ENCODE data around the gene MAPK4.
A peak's percentile ranks its signal among the peaks of the same experiment; 100 is the strongest.

Gene MAPK4

DNA sequence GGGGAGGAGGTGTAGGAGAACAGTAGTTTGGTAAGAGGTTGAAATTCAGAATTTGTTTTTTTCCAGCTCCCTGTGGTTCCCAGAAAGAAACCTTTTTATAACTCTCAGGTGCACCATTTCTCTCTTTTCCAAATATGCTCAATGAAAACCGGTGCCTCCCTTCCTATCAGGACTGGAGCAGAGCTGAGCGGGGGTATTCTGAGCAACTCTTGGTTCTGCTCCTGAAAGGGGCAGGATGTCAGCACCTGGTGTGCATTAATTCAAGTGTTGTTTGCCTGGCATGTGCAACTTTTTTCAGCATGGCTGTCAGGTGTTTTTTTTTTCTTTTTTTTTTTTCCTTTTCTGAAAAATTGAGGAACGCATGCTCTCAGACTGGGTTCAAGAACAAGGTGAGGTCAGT is 74.1 kb downstream of the MAPK4 start:
- Histone ChIP-seq H2BK15ac (replicated peaks; ENCODE audit: low read depth) (no peak overlapping the region), H3K23ac (ENCODE audit: low read length) (no peak overlapping the region), H3K4me3 (ENCODE audit: low read length) (no peak overlapping the region), H3K4me2 (ENCODE audit: low read length) (no peak overlapping the region), H3K18ac (ENCODE audit: low read length) (no peak overlapping the region), H3K56ac (ENCODE audit: low read length) (no peak overlapping the region), H3K27ac (ENCODE audit: low read depth, low read length) (no peak overlapping the region), H2BK5ac (ENCODE audit: low read length) (no peak overlapping the region), H2AK5ac (ENCODE audit: low read length) (no peak overlapping the region), H3K4me1 (ENCODE audit: control insufficient read depth, low read depth, low read length) (peaks cover 2% of the 10 kb centered on the region), H4K5ac (ENCODE audit: low read length) (no peak overlapping the region), H3K36me3 (ENCODE audit: control insufficient read depth, insufficient read depth, low read length) (no peaks in the 10 kb centered on the region), H3K79me1 (ENCODE audit: low read length) (no peaks in the 10 kb centered on the region), H3K27me3 (ENCODE audit: insufficient read depth, low read length, poor library complexity) (no peaks in the 10 kb centered on the region), H2BK120ac (ENCODE audit: low read depth, low read length) (no peak overlapping the region), H4K8ac (ENCODE audit: low read depth, low read length) (no peak overlapping the region), H3K4ac (ENCODE audit: low read depth, low read length) (no peak overlapping the region), H3K9ac (ENCODE audit: low read length) (no peak overlapping the region), H3K79me2 (ENCODE audit: control insufficient read depth, insufficient read depth, low read length) (no peaks in the 10 kb centered on the region)
- no CpG with 5 or more reads among the region's 3 CpGs for WGBS (ENCODE audit: extremely low coverage, insufficient coverage, low lambda C conversion rate)
- no peak for DNase-seq

DNA sequence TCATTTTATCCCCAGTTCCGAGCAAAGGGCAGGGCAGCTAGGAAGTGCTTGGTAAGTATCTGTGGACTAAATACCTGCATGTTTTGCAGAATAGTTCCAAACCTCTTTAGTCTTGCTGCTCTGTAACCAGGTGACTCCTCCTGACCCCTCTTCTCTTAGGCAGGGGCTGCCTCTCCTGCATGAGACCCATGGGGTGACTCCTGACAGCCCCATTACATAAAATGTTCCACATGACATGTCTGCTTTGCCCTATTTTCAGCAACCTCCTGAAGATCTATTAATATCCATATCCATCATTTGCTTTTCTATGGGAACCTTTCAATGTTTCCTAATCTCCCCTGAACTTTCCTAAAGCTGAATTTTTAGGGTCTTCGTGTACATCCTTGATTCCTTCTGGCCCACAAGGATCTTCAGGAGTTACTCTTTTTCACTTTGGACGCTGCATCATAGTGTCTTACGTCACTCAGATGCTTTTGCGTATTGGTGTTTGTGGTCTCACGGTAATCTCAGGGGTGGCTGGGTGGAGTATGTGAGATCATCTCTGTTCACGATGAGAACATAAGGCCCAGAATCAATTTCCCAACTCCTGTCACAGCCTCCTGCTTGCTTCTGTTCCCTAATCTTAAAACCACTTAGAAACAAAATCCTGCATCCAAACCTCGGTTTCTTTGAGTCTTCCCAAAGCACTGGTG is 76.6 kb downstream of the MAPK4 start:
- Histone ChIP-seq H2AK5ac (ENCODE audit: low read length) (no peak overlapping the region), H3K36me3 (ENCODE audit: control insufficient read depth, insufficient read depth, low read length) (no peaks in the 10 kb centered on the region), H3K23ac (ENCODE audit: low read length) (no peak overlapping the region), H3K79me2 (ENCODE audit: control insufficient read depth, insufficient read depth, low read length) (no peaks in the 10 kb centered on the region), H3K27ac (ENCODE audit: low read depth, low read length) (no peak overlapping the region), H2BK120ac (ENCODE audit: low read depth, low read length) (no peak overlapping the region), H3K4ac (ENCODE audit: low read depth, low read length) (no peak overlapping the region), H3K4me2 (ENCODE audit: low read length) (no peak overlapping the region), H3K4me3 (ENCODE audit: low read length) (no peak overlapping the region), H4K8ac (ENCODE audit: low read depth, low read length) (no peak overlapping the region), H3K56ac (ENCODE audit: low read length) (no peak overlapping the region), H2BK5ac (ENCODE audit: low read length) (no peak overlapping the region), H3K9ac (ENCODE audit: low read length) (no peak overlapping the region), H4K5ac (ENCODE audit: low read length) (no peak overlapping the region), H2BK15ac (replicated peaks; ENCODE audit: low read depth) (no peak overlapping the region), H3K27me3 (ENCODE audit: insufficient read depth, low read length, poor library complexity) (no peaks in the 10 kb centered on the region), H3K18ac (ENCODE audit: low read length) (no peak overlapping the region), H3K4me1 (ENCODE audit: control insufficient read depth, low read depth, low read length) (peaks cover 2% of the 10 kb centered on the region), H3K79me1 (ENCODE audit: low read length) (no peaks in the 10 kb centered on the region)
- no CpG with 5 or more reads among the region's 8 CpGs for WGBS (ENCODE audit: extremely low coverage, insufficient coverage, low lambda C conversion rate)
- DNase-seq, result no peak

DNA sequence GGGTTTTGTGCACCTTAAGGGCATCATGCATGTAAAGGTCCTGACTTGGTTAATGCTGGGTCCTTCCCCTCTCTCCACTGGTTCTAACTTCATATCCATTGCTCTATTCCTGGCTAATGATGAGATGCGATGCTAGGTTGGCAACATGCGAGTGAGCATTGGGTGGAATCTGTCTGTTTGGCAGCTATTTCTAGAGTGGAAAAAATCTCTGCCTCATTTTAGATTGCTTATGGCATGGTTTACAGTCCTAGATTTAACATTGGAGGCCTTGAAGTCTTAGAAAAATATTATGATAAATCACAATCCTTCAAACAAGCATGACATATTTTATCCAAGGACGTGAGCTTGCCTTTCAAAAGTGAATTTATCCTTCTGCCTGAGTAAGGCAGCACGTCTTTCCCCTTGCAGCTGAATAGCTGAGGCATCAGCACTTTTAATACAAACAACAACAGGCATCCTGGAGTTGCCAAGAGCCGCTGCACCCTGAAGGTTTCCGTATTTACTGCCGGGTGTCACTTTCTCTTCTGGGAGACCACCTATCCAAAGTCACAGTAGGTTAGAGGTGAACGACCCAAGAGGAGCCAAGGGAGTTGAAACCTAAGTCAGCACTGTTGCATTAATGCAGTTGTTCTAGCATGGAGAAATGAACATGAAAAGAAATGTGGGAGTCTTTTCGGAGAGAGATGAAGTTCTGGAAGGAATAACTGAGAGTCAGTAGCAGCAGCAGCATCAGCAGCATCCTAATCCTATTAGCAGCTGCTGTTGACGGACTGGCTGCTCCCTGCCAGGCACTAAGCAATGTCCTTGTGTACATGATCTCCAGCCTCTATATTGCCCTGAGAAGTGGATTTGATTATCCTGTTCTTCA is 78.4 kb downstream of the MAPK4 start:
- DNase-seq, result peak; percentile 25
- no peaks in the 10 kb centered on the region for H3K79me1 ChIP-seq (ENCODE audit: low read length)
- no peaks in the 10 kb centered on the region for H3K27me3 ChIP-seq (ENCODE audit: insufficient read depth, low read length, poor library complexity)
- no peak overlapping the region for H2BK15ac ChIP-seq (replicated peaks; ENCODE audit: low read depth)
- H3K4me3 ChIP-seq (ENCODE audit: low read length), result no peak overlapping the region
- H3K9ac ChIP-seq (ENCODE audit: low read length), result no peak overlapping the region
- no peaks in the 10 kb centered on the region for H3K36me3 ChIP-seq (ENCODE audit: control insufficient read depth, insufficient read depth, low read length)
- WGBS (ENCODE audit: extremely low coverage, insufficient coverage, low lambda C conversion rate), result no CpG with 5 or more reads among the region's 10 CpGs
- no peak overlapping the region for H3K23ac ChIP-seq (ENCODE audit: low read length)
- H2BK5ac ChIP-seq (ENCODE audit: low read length), result no peak overlapping the region
- H3K4me1 ChIP-seq (ENCODE audit: control insufficient read depth, low read depth, low read length), result peaks cover 2% of the 10 kb centered on the region
- H3K18ac ChIP-seq (ENCODE audit: low read length), result no peak overlapping the region
- H3K4ac ChIP-seq (ENCODE audit: low read depth, low read length), result no peak overlapping the region
- H4K5ac ChIP-seq (ENCODE audit: low read length), result no peak overlapping the region
- H2AK5ac ChIP-seq (ENCODE audit: low read length), result no peak overlapping the region
- no peak overlapping the region for H2BK120ac ChIP-seq (ENCODE audit: low read depth, low read length)
- H3K56ac ChIP-seq (ENCODE audit: low read length), result no peak overlapping the region
- H3K79me2 ChIP-seq (ENCODE audit: control insufficient read depth, insufficient read depth, low read length), result no peaks in the 10 kb centered on the region
- H3K27ac ChIP-seq (ENCODE audit: low read depth, low read length), result no peak overlapping the region
- H3K4me2 ChIP-seq (ENCODE audit: low read length), result no peak overlapping the region
- no peak overlapping the region for H4K8ac ChIP-seq (ENCODE audit: low read depth, low read length)

DNA sequence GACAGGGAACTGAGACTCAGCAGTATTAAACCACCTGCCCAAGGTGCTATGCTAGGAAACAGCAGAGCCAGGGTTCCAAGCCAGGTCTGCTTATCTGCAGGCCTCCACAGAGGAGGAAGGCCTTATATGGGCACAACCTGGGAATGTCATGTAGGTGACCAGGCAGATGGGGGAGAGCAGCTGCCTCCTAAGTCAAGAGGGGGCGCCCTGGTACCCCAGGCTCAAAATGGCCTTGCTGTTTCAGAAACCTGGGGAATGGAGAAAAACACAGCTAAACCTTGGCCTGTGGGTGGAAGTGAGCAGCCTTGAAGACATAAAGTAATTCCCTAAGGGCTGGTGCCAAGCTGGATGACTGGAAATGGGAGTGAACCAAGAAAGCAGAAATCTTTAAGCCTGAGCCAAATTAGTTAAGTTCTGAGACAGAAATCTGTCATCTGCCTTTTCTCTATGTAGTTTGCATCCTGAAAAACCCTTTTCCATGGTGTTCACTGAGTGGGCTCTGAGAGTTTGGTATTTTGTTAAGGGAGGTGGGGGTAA is 79.1 kb downstream of the MAPK4 start:
- Histone ChIP-seq H4K8ac (ENCODE audit: low read depth, low read length) (no peak overlapping the region), H4K5ac (ENCODE audit: low read length) (no peak overlapping the region), H3K56ac (ENCODE audit: low read length) (no peak overlapping the region), H3K4me2 (ENCODE audit: low read length) (no peak overlapping the region), H3K27ac (ENCODE audit: low read depth, low read length) (no peak overlapping the region), H3K4ac (ENCODE audit: low read depth, low read length) (no peak overlapping the region), H3K9ac (ENCODE audit: low read length) (no peak overlapping the region), H2AK5ac (ENCODE audit: low read length) (no peak overlapping the region), H3K79me2 (ENCODE audit: control insufficient read depth, insufficient read depth, low read length) (no peaks in the 10 kb centered on the region), H3K27me3 (ENCODE audit: insufficient read depth, low read length, poor library complexity) (no peaks in the 10 kb centered on the region), H2BK120ac (ENCODE audit: low read depth, low read length) (no peak overlapping the region), H3K4me1 (ENCODE audit: control insufficient read depth, low read depth, low read length) (peaks cover 2% of the 10 kb centered on the region), H3K18ac (ENCODE audit: low read length) (no peak overlapping the region), H3K4me3 (ENCODE audit: low read length) (no peak overlapping the region), H2BK15ac (replicated peaks; ENCODE audit: low read depth) (no peak overlapping the region), H3K36me3 (ENCODE audit: control insufficient read depth, insufficient read depth, low read length) (no peaks in the 10 kb centered on the region), H2BK5ac (ENCODE audit: low read length) (no peak overlapping the region), H3K23ac (ENCODE audit: low read length) (no peak overlapping the region), H3K79me1 (ENCODE audit: low read length) (no peaks in the 10 kb centered on the region)
- DNase-seq, result peak; percentile 76
- no CpG with 5 or more reads among the region's 1 CpG for WGBS (ENCODE audit: extremely low coverage, insufficient coverage, low lambda C conversion rate)

DNA sequence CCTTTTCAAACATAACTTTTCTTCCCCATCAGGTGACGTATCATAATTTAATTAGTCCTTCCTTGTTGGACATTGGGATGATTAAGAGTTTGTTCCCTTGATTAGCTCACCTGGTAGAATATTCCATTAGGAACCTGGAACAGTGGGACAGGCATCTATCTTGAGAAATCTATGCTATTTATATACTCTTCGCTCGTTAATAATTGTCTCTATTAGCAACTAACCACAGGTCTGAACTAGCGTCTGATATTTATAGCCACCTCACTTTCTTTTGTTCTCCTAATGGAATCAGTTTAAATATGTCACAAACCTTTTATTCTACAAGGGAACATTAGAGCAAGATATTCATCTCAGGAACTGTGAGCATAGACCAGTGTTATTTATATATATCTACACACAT is 79.8 kb downstream of the MAPK4 start:
- Histone ChIP-seq H2BK120ac (ENCODE audit: low read depth, low read length) (no peak overlapping the region), H3K4me1 (ENCODE audit: control insufficient read depth, low read depth, low read length) (peaks cover 2% of the 10 kb centered on the region), H3K79me2 (ENCODE audit: control insufficient read depth, insufficient read depth, low read length) (no peaks in the 10 kb centered on the region), H3K23ac (ENCODE audit: low read length) (no peak overlapping the region), H3K27ac (ENCODE audit: low read depth, low read length) (no peak overlapping the region), H2AK5ac (ENCODE audit: low read length) (no peak overlapping the region), H2BK15ac (replicated peaks; ENCODE audit: low read depth) (no peak overlapping the region), H3K79me1 (ENCODE audit: low read length) (no peaks in the 10 kb centered on the region), H4K8ac (ENCODE audit: low read depth, low read length) (no peak overlapping the region), H3K36me3 (ENCODE audit: control insufficient read depth, insufficient read depth, low read length) (no peaks in the 10 kb centered on the region), H3K4ac (ENCODE audit: low read depth, low read length) (no peak overlapping the region), H3K4me2 (ENCODE audit: low read length) (no peak overlapping the region), H4K5ac (ENCODE audit: low read length) (no peak overlapping the region), H3K4me3 (ENCODE audit: low read length) (no peak overlapping the region), H3K56ac (ENCODE audit: low read length) (no peak overlapping the region), H2BK5ac (ENCODE audit: low read length) (no peak overlapping the region), H3K9ac (ENCODE audit: low read length) (no peak overlapping the region), H3K18ac (ENCODE audit: low read length) (no peak overlapping the region), H3K27me3 (ENCODE audit: insufficient read depth, low read length, poor library complexity) (no peaks in the 10 kb centered on the region)
- WGBS (ENCODE audit: extremely low coverage, insufficient coverage, low lambda C conversion rate), result no CpG with 5 or more reads among the region's 4 CpGs
- DNase-seq, result no peak
